Fibroblast of villous mesenchyme (primary cell): ENCODE measurements around the gene KNTC1. TPM values are rescaled to one million over a fixed set of nuclear protein-coding genes. Genes with fewer than 3 reads are reported as not detected.
"Not testable (repeated sequence)": the region's sequence is repeated elsewhere in the genome, so short reads cannot be mapped to it uniquely, and the experiment has no call there.

Experiments
- DNase-seq: peaks from one replicate; pipeline ENCODE4 v3.0.0-alpha.2; 2010; ENCODE audit warnings: low read depth
- H3K4me3 ChIP-seq: 2 replicates; pipeline ENCODE4 v1.5.1; 2011; ENCODE audit warnings: low read depth, mild to moderate bottlenecking, low read length
- CTCF ChIP-seq: IDR thresholded peaks from 2 replicates; pipeline ENCODE4 v1.5.1; 2012; ENCODE audit warnings: low read depth, mild to moderate bottlenecking, low read length; ENCODE audit not compliant: insufficient read depth
- total RNA-seq: library from RNA; depleted of rRNA; stranded (reverse); fragments of >200 nt; gene quantifications from 2 replicates; pipeline ENCODE4 v1.2.3, GENCODE V29; 2012

KNTC1 gene
- total RNA-seq, 1 donor: 28.5 TPM

GRCh38 chr12:122646517-122647217 lies 119.6 kb downstream of the KNTC1 start:
- TF ChIP-seq CTCF: no peak
- H3K4me3 ChIP-seq: no peak overlapping the region
- peak; percentile 88 for DNase-seq

GRCh38 chr12:122651520-122652224 lies 124.6 kb downstream of the KNTC1 start:
- TF ChIP-seq CTCF: no peak
- no peak overlapping the region for H3K4me3 ChIP-seq
- DNase-seq: peak; percentile 44

GRCh38 chr12:122653291-122653690 lies 126.2 kb downstream of the KNTC1 start:
- not testable (repeated sequence) for DNase-seq, H3K4me3 ChIP-seq

GRCh38 chr12:122656298-122656697 lies 129.2 kb downstream of the KNTC1 start:
- no peak for DNase-seq
- H3K4me3 ChIP-seq: no peak overlapping the region
- no peak for TF ChIP-seq CTCF

GRCh38 chr12:122659579-122659978 lies 132.5 kb downstream of the KNTC1 start:
- peak; percentile 60 for DNase-seq
- no peak overlapping the region for H3K4me3 ChIP-seq

GRCh38 chr12:122661246-122661645 lies 134.2 kb downstream of the KNTC1 start:
- H3K4me3 ChIP-seq: no peak overlapping the region
- no peak for DNase-seq
- no peak for TF ChIP-seq CTCF

More at GRCh38 chr12:122659579-122659978, 132.5 kb downstream of the KNTC1 start:
- no peak for TF ChIP-seq CTCF

- H3K4me3 ChIP-seq: no peak overlapping the region
- no peak for DNase-seq
- no peak for TF ChIP-seq CTCF
Observed at GRCh38 chr12:122661938-122662337, 134.9 kb downstream of the KNTC1 start.
